Mucosa of stomach (tissue), 1 donor: ENCODE data around the gene OR4D1.

Experiments
- H3K27me3 ChIP-seq: one replicate; pipeline ENCODE4 v1.7.0; 2013; ENCODE audit warnings: mild to moderate bottlenecking, low read length; ENCODE audit not compliant: control insufficient read depth, insufficient read depth
- H3K36me3 ChIP-seq: one replicate; pipeline ENCODE4 v1.7.0; 2013; ENCODE audit warnings: low read length; ENCODE audit not compliant: control insufficient read depth, insufficient read depth
- H3K4me1 ChIP-seq: one replicate; pipeline ENCODE4 v1.7.0; 2013; ENCODE audit warnings: mild to moderate bottlenecking, low read length; ENCODE audit not compliant: control insufficient read depth, insufficient read depth
- H3K4me3 ChIP-seq: one replicate; pipeline ENCODE4 v1.7.0; 2013; ENCODE audit warnings: low read length
- H3K9ac ChIP-seq: one replicate; pipeline ENCODE4 v1.7.0; 2013; ENCODE audit warnings: mild to moderate bottlenecking, low read length, moderate library complexity
- H3K9me3 ChIP-seq: one replicate; pipeline ENCODE4 v1.7.0; 2013; ENCODE audit warnings: mild to moderate bottlenecking, low read length, moderate library complexity; ENCODE audit not compliant: control insufficient read depth
- donor health status: Pancreatic carcinoma.

The OR4D1 gene

GRCh38 chr17:58156839-58157803 is 8.9 kb downstream of the OR4D1 start:
- Histone ChIP-seq H3K27me3 (peaks cover 35% of the 10 kb centered on the region), H3K4me1 (peaks cover 6% of the 10 kb centered on the region), H3K9me3 (no peaks in the 10 kb centered on the region), H3K9ac (no peak overlapping the region), H3K4me3 (no peak overlapping the region), H3K36me3 (no peaks in the 10 kb centered on the region)

- Histone ChIP-seq H3K36me3 (no peaks in the 10 kb centered on the region), H3K27me3 (peaks cover 35% of the 10 kb centered on the region), H3K4me3 (no peak overlapping the region), H3K4me1 (peaks cover 6% of the 10 kb centered on the region), H3K9ac (no peak overlapping the region), H3K9me3 (no peaks in the 10 kb centered on the region)
These were observed 10.0 kb downstream of the OR4D1 start for GRCh38 chr17:58158181-58158580.

- peaks cover 6% of the 10 kb centered on the region for H3K4me1 ChIP-seq
- no peaks in the 10 kb centered on the region for H3K9me3 ChIP-seq
- H3K36me3 ChIP-seq, result no peaks in the 10 kb centered on the region
- peaks cover 19% of the 10 kb centered on the region for H3K27me3 ChIP-seq
- H3K9ac ChIP-seq, result no peak overlapping the region
- H3K4me3 ChIP-seq, result no peak overlapping the region
These were observed 13.4 kb downstream of the OR4D1 start for GRCh38 chr17:58161566-58161965.

- Histone ChIP-seq H3K9ac (no peak overlapping the region), H3K36me3 (no peaks in the 10 kb centered on the region), H3K4me1 (no peaks in the 10 kb centered on the region), H3K4me3 (no peak overlapping the region), H3K9me3 (no peaks in the 10 kb centered on the region), H3K27me3 (peaks cover 4% of the 10 kb centered on the region)
These were observed 17.8 kb downstream of the OR4D1 start for GRCh38 chr17:58165981-58166380.

GRCh38 chr17:58166682-58167081 is 18.5 kb downstream of the OR4D1 start, which contains the start of gene OR4D2:
OR4D2 (plus strand) TSS chr17:58166982; CDS start chr17:58169656, 2,674 bp downstream.
- H3K36me3 ChIP-seq, result no peaks in the 10 kb centered on the region

GRCh38 chr17:58170622-58171021 is 22.4 kb downstream of the OR4D1 start:
- peaks cover 4% of the 10 kb centered on the region for H3K27me3 ChIP-seq
- no peaks in the 10 kb centered on the region for H3K4me1 ChIP-seq
- no peak overlapping the region for H3K9ac ChIP-seq
- no peaks in the 10 kb centered on the region for H3K36me3 ChIP-seq
- H3K9me3 ChIP-seq, result no peaks in the 10 kb centered on the region
- no peak overlapping the region for H3K4me3 ChIP-seq

More at GRCh38 chr17:58166682-58167081, 18.5 kb downstream of the OR4D1 start, which contains the start of gene OR4D2:
- H3K9me3 ChIP-seq, result no peaks in the 10 kb centered on the region
- H3K9ac ChIP-seq, result no peak within 1 kb of the TSS
- H3K4me1 ChIP-seq, result no peaks in the 10 kb centered on the region
- no peak within 1 kb of the TSS for H3K4me3 ChIP-seq
- peaks cover 4% of the 10 kb centered on the region for H3K27me3 ChIP-seq

GRCh38 chr17:58172369-58173071 is 24.3 kb downstream of the OR4D1 start:
- H3K36me3 ChIP-seq, result no peaks in the 10 kb centered on the region
- H3K4me1 ChIP-seq, result no peaks in the 10 kb centered on the region
- H3K9ac ChIP-seq, result no peak overlapping the region
- no peaks in the 10 kb centered on the region for H3K9me3 ChIP-seq
- H3K4me3 ChIP-seq, result no peak overlapping the region
- H3K27me3 ChIP-seq, result peaks cover 4% of the 10 kb centered on the region

- H3K9me3 ChIP-seq, result no peaks in the 10 kb centered on the region
- H3K4me3 ChIP-seq, result no peak overlapping the region
- H3K27me3 ChIP-seq, result no peaks in the 10 kb centered on the region
- no peaks in the 10 kb centered on the region for H3K4me1 ChIP-seq
- H3K9ac ChIP-seq, result no peak overlapping the region
- H3K36me3 ChIP-seq, result no peaks in the 10 kb centered on the region
These were observed 26.7 kb downstream of the OR4D1 start for GRCh38 chr17:58174871-58175270.

- Histone ChIP-seq H3K4me1 (no peaks in the 10 kb centered on the region), H3K4me3 (no peak overlapping the region), H3K9ac (no peak overlapping the region), H3K27me3 (no peaks in the 10 kb centered on the region), H3K36me3 (no peaks in the 10 kb centered on the region), H3K9me3 (no peaks in the 10 kb centered on the region)
These were observed 28.0 kb downstream of the OR4D1 start for GRCh38 chr17:58176200-58176599.

GRCh38 chr17:58181796-58182195 is 33.6 kb downstream of the OR4D1 start:
- H3K9me3 ChIP-seq, result no peaks in the 10 kb centered on the region
- H3K4me3 ChIP-seq, result no peak overlapping the region
- H3K9ac ChIP-seq, result no peak overlapping the region
- no peaks in the 10 kb centered on the region for H3K36me3 ChIP-seq
- H3K4me1 ChIP-seq, result no peaks in the 10 kb centered on the region
- H3K27me3 ChIP-seq, result peaks cover 7% of the 10 kb centered on the region

- H3K36me3 ChIP-seq, result no peaks in the 10 kb centered on the region
- no peak overlapping the region for H3K9ac ChIP-seq
- no peaks in the 10 kb centered on the region for H3K9me3 ChIP-seq
- no peaks in the 10 kb centered on the region for H3K4me1 ChIP-seq
- H3K27me3 ChIP-seq, result peaks cover 11% of the 10 kb centered on the region
- no peak overlapping the region for H3K4me3 ChIP-seq
These were observed 35.3 kb downstream of the OR4D1 start for GRCh38 chr17:58183514-58183913.
